PC-3 (cell line): ENCODE data around the gene DHRS3. TPM values are rescaled to one million over a fixed set of nuclear protein-coding genes. Genes with fewer than 3 reads are reported as not detected.
A peak's percentile ranks its signal among the peaks of the same experiment; 100 is the strongest.
"Not testable (repeated sequence)": the region's sequence is repeated elsewhere in the genome, so short reads cannot be mapped to it uniquely, and the experiment has no call there.

ENCODE experiments used
- ATAC-seq: fragments of 200-7000 bp; cut with Tn5 transposase; 2 replicates; pipeline ENCODE4 v1.9.1; 2020; ENCODE audit warnings: mild to moderate bottlenecking, moderate library complexity
- BruUV-seq: library from RNA; stranded (reverse); fragments of 400-500 nt; replicated peaks from 2 replicates; lab custom pipeline; 2021; lab: Mats Ljungman, UMichigan
- CTCF ChIA-PET: fragments of 300-600 bp; sonication (Branson Sonifier 250); formaldehyde crosslinking; loops from one replicate; lab custom pipeline; 2022; ENCODE audit warnings: antibody characterized with exemption; lab: Charles Lee
- POLR2A ChIA-PET: fragments of 300-600 bp; sonication (Branson Sonifier 250); formaldehyde crosslinking; loops from one replicate; lab custom pipeline; 2022; ENCODE audit warnings: antibody characterized with exemption; ENCODE audit not compliant: unreplicated experiment; lab: Charles Lee
- DNase-seq: peaks from one replicate; pipeline ENCODE4 v3.0.0-alpha.2; 2015
- H2AFZ ChIP-seq: fragments of 300-600 bp; sonication (generic); 2 replicates; pipeline ENCODE4 v1.6.0; 2016; ENCODE audit warnings: antibody characterized with exemption, low read length
- H3F3A ChIP-seq: fragments of 300-600 bp; sonication (generic); one replicate; pipeline ENCODE4 v1.6.0; 2017; ENCODE audit warnings: antibody characterized with exemption, low read length, control low read depth, mild to moderate bottlenecking; ENCODE audit not compliant: unreplicated experiment
- H3K27ac ChIP-seq: fragments of 300-600 bp; sonication (generic); 2 replicates; pipeline ENCODE4 v1.5.1; 2016; ENCODE audit warnings: mild to moderate bottlenecking, low read length
- H3K27me3 ChIP-seq: fragments of 300-600 bp; sonication (generic); 2 replicates; pipeline ENCODE4 v1.6.1; 2016; ENCODE audit warnings: low read length, mixed read lengths
- H3K36me3 ChIP-seq: fragments of 300-600 bp; sonication (generic); 2 replicates; pipeline ENCODE4 v1.6.1; 2016; ENCODE audit warnings: low read depth, mixed run types, low read length, mixed read lengths
- H3K4me1 ChIP-seq: fragments of 300-600 bp; sonication (generic); 2 replicates; pipeline ENCODE4 v1.5.1; 2016; ENCODE audit warnings: low read length; ENCODE audit not compliant: insufficient read depth
- H3K4me2 ChIP-seq: fragments of 300-600 bp; sonication (generic); 2 replicates; pipeline ENCODE4 v1.6.0; 2016; ENCODE audit warnings: low read length
- H3K4me3 ChIP-seq: fragments of 300-600 bp; sonication (generic); 2 replicates; pipeline ENCODE4 v1.5.1; 2016; ENCODE audit warnings: mild to moderate bottlenecking, low read length, mixed read lengths
- H3K79me2 ChIP-seq: fragments of 300-600 bp; sonication (generic); 2 replicates; pipeline ENCODE4 v1.6.1; 2017; ENCODE audit warnings: low read length, mixed read lengths
- H3K9ac ChIP-seq: fragments of 300-600 bp; sonication (generic); 2 replicates; pipeline ENCODE4 v1.6.0; 2016; ENCODE audit warnings: mild to moderate bottlenecking, low read length
- H3K9me2 ChIP-seq: fragments of 300-600 bp; sonication (generic); replicated peaks from 2 replicates; pipeline ENCODE4 v1.6.1; 2016; ENCODE audit warnings: mixed run types, low read length, mixed read lengths
- H3K9me3 ChIP-seq: fragments of 300-600 bp; sonication (generic); 2 replicates; pipeline ENCODE4 v1.6.1; 2016; ENCODE audit warnings: low read length, mixed read lengths
- H4K20me1 ChIP-seq: fragments of 300-600 bp; sonication (generic); 2 replicates; pipeline ENCODE4 v1.6.1; 2016; ENCODE audit warnings: low read length, mixed read lengths
- CTCF ChIP-seq: fragments of 300-600 bp; sonication (generic); conservative IDR thresholded peaks from 2 replicates; pipeline ENCODE4 v1.5.1; 2017; ENCODE audit warnings: antibody characterized with exemption, low read depth, mild to moderate bottlenecking, low read length
- EZH2 ChIP-seq: fragments of 300-600 bp; sonication (generic); IDR thresholded peaks from one replicate; pipeline ENCODE4 v1.6.1; 2017; ENCODE audit warnings: antibody characterized with exemption, mild to moderate bottlenecking, low read length; ENCODE audit not compliant: unreplicated experiment
- EZH2phosphoT487 ChIP-seq: fragments of 300-600 bp; sonication (generic); IDR thresholded peaks from 2 replicates; pipeline ENCODE4 v1.6.1; 2018; ENCODE audit warnings: mild to moderate bottlenecking, antibody characterized with exemption, low read length, borderline replicate concordance
- intact Hi-C: fragments of 100-400 bp; cut with micrococcal nuclease; formaldehyde crosslinking; loops from 2 replicates; pipeline ENCODE4 v1.9.0; 2023
- total RNA-seq: library from RNA; depleted of rRNA; stranded (reverse); fragments of >200 nt; gene quantifications from 2 replicates; pipeline ENCODE4 v1.2.3, GENCODE V29; 2014

The DHRS3 gene
- total RNA-seq, 1 experiment from 2014 or later: 105 TPM

GRCh38 chr1:12658531-12659453, 40.8 kb upstream of the DHRS3 start:
- Histone ChIP-seq H3K9ac (no peak overlapping the region), H3K4me2 (peak overlapping the region; percentile 72), H3K4me1 (no peaks in the 10 kb centered on the region; the same call in 1 of the 2 replicates), H2AFZ (peak overlapping the region; percentile 76), H3K27ac (no peak overlapping the region), H4K20me1 (no peaks in the 10 kb centered on the region), H3K9me3 (no peaks in the 10 kb centered on the region), H3K4me3 (peak overlapping the region; percentile 37; the same call in 1 of the 2 replicates), H3K36me3 (no peaks in the 10 kb centered on the region), H3K79me2 (no peaks in the 10 kb centered on the region), H3K27me3 (peaks cover 6% of the 10 kb centered on the region; the same call in 1 of the 2 replicates), H3K9me2 (no peaks in the 10 kb centered on the region), H3F3A (no peaks in the 10 kb centered on the region)
- CTCF ChIA-PET: interaction anchor here (0.7 to 1.4 kb wide), 4 partner anchors 57 to 383 kb away, joined by 3 to 7 read pairs (median 4); no protein-coding TSS in a partner anchor
- POLR2A ChIA-PET: no interaction called here
- peak; percentile 93 for TF ChIP-seq CTCF
- no peak for TF ChIP-seq EZH2phosphoT487
- intact Hi-C loops: loop anchor here (1.0 to 5.0 kb wide), 2 partner anchors 36 to 344 kb away; no protein-coding TSS in a partner anchor
- ATAC-seq (peak; percentile 93), DNase-seq (peak; percentile 96)
- BruUV-seq: no TSS peak

DNA sequence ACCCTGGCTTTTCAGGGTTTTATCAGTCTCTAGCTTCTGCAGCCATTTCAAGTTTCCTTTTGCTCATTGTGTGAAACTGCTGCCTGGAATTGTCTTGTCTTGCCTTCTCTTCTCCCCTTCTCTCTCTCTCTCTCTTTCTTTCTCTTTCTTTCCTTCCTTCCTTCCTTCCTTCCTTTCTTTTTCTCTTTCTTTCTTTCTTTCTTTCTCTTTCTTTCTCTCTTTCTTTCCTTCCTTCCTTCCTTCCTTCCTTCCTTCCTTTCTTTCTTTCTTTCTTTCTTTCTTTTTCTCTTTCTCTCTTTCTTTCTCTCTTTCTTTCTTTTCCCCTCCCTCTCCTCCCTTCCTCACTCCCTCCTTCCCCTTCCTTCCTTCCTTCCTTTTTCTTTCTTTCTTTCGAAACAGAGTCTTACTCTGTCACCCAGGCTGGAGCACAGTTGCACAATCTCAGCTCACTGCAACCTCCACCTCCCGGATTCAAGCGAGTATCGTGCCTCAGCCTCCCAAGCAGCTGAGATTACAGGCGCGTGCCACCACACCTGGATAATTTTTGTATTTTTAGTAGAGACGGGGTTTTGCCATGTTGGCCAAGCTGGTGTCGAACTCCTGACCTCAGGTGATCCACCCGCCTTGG, 40.0 kb upstream of the DHRS3 start:
- H2AFZ ChIP-seq, BruUV-seq, H3K79me2 ChIP-seq, DNase-seq, ATAC-seq, H3F3A ChIP-seq, H3K9me3 ChIP-seq, H3K4me2 ChIP-seq, H3K36me3 ChIP-seq, POLR2A ChIA-PET, H3K4me1 ChIP-seq, H3K9ac ChIP-seq, H3K27me3 ChIP-seq, H4K20me1 ChIP-seq, H3K27ac ChIP-seq, H3K9me2 ChIP-seq, H3K4me3 ChIP-seq: not testable (repeated sequence)
- CTCF ChIA-PET: interaction anchor here (1.3 to 1.4 kb wide), 2 partner anchors 344 to 383 kb away, joined by 5 to 7 read pairs; no protein-coding TSS in a partner anchor
- intact Hi-C loops: loop anchor here (5.0 kb wide), 1 partner anchor 36 kb away; no protein-coding TSS in a partner anchor

DNA sequence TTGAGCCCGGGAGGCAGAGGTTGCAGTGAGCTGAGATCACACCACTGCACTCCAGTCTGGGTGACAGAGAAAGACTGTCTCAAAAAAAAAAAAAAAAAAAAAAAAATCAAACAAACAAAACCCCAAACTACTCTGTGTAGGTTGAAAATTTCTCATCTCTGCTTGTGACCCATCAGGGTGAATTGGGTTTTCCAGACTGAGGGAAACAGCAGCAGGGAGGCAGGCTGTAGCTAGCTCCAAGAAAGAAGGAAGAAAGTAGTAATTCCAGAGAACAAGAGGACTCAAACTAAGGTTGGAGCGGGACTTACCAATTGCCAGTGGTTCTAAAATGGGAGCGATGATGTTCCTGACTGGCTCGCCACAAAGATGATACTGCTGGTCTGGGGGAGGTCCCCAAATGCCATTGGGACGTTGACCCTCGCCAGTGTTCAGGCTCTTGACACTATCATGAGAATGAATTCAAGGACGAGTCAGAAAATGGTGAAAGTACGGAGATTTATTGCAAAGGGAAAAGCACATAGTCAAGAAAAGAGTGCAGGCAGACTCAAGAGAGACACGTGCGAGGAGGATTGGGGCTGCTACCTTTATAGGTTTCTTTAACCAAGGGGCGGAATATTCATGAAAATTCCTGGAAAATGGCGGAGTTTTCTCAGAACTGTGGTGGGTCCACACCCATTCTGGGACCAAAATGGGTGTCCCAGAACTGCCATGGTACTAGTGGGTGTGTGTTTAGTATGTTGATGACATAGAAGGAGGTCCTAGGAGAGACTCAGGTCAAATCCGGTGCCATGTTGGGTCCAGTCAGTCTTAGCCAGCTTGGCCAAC, 39.3 kb upstream of the DHRS3 start:
- no peaks in the 10 kb centered on the region for H3K79me2 ChIP-seq
- TF ChIP-seq EZH2phosphoT487 (no peak), EZH2 (no peak), CTCF (no peak)
- ATAC-seq: no peak
- BruUV-seq: no TSS peak
- no peaks in the 10 kb centered on the region for H3K36me3 ChIP-seq
- no peaks in the 10 kb centered on the region; the same call in 1 of the 2 replicates for H3K4me1 ChIP-seq
- H3K27ac ChIP-seq: no peak overlapping the region
- H4K20me1 ChIP-seq: no peaks in the 10 kb centered on the region
- no peaks in the 10 kb centered on the region for H3F3A ChIP-seq
- H2AFZ ChIP-seq: no peak overlapping the region
- H3K9ac ChIP-seq: no peak overlapping the region
- DNase-seq: no peak
- POLR2A ChIA-PET: no interaction called here
- CTCF ChIA-PET: interaction anchor here (0.6 kb wide), 1 partner anchor 71 kb away, joined by 3 read pairs; no protein-coding TSS in a partner anchor
- H3K4me3 ChIP-seq: no peak overlapping the region
- H3K4me2 ChIP-seq: no peak overlapping the region
- no peaks in the 10 kb centered on the region for H3K9me3 ChIP-seq
- intact Hi-C loops: loop anchor here (5.0 kb wide), 1 partner anchor 35 kb away; no protein-coding TSS in a partner anchor
- no peaks in the 10 kb centered on the region for H3K27me3 ChIP-seq
- no peaks in the 10 kb centered on the region for H3K9me2 ChIP-seq
